DND-41 (cell line): ENCODE data around the gene PADI3.

Experiments used
- ATAC-seq: fragments of 200-7000 bp; cut with Tn5 transposase; 3 replicates; pipeline ENCODE4 v1.9.1; 2021; ENCODE audit warnings: low read depth; ENCODE audit not compliant: insufficient read depth
- DNase-seq: peaks from one replicate; pipeline ENCODE4 v3.0.0-alpha.2; 2020
- H2AFZ ChIP-seq: 2 replicates; pipeline ENCODE4 v1.6.0; 2012; ENCODE audit warnings: low read depth, low read length
- H3K27ac ChIP-seq: 2 replicates; pipeline ENCODE4 v1.5.1; 2012; ENCODE audit warnings: low read length, inconsistent platforms
- H3K27me3 ChIP-seq: fragments of 200-600 bp; sonication (generic); 2 replicates; pipeline ENCODE4 v1.6.0; 2012; ENCODE audit warnings: low read length, mild to moderate bottlenecking, inconsistent platforms; ENCODE audit not compliant: insufficient read depth, poor library complexity
- H3K36me3 ChIP-seq: 2 replicates; pipeline ENCODE4 v1.5.1; 2012; ENCODE audit warnings: low read length, inconsistent platforms; ENCODE audit not compliant: insufficient read depth
- H3K4me1 ChIP-seq: 2 replicates; pipeline ENCODE4 v1.5.1; 2012; ENCODE audit warnings: mild to moderate bottlenecking, low read length; ENCODE audit not compliant: insufficient read depth
- H3K4me2 ChIP-seq: 2 replicates; pipeline ENCODE4 v1.6.0; 2012; ENCODE audit warnings: mild to moderate bottlenecking, moderate library complexity, low read length, inconsistent platforms; ENCODE audit not compliant: insufficient read depth
- H3K4me3 ChIP-seq, 2 experiments: fragments of 200-600 bp in 1 of 2; shearing (Covaris generic) in 1 of 2; 2 replicates each; pipeline ENCODE4 v1.5.1; 2012 to 2016; ENCODE audit warnings: inconsistent platforms in 2 of 2, low read length in 2 of 2, mild to moderate bottlenecking in 2 of 2, low read depth in 1 of 2, moderate library complexity in 1 of 2
- H3K79me2 ChIP-seq: 2 replicates; pipeline ENCODE4 v1.6.0; 2012; ENCODE audit warnings: low read length, inconsistent platforms; ENCODE audit not compliant: insufficient read depth
- H3K9ac ChIP-seq: 2 replicates; pipeline ENCODE4 v1.6.0; 2012; ENCODE audit warnings: low read depth, mild to moderate bottlenecking, inconsistent platforms, low read length, moderate library complexity
- H3K9me3 ChIP-seq: 2 replicates; pipeline ENCODE4 v1.5.1; 2012; ENCODE audit warnings: low read length, moderate library complexity, mild to moderate bottlenecking, inconsistent platforms; ENCODE audit not compliant: insufficient read depth, severe bottlenecking
- H4K20me1 ChIP-seq: 2 replicates; pipeline ENCODE4 v1.6.0; 2012; ENCODE audit warnings: low read length; ENCODE audit not compliant: insufficient read depth
- EZH2 ChIP-seq: IDR thresholded peaks from 3 replicates; pipeline ENCODE4 v1.6.1; 2012; ENCODE audit warnings: borderline replicate concordance, low read depth, mild to moderate bottlenecking, moderate library complexity, low read length, inconsistent platforms; ENCODE audit not compliant: severe bottlenecking
- TF ChIP-seq, protein P1 (sequence below): IDR thresholded peaks from 2 replicates; pipeline ENCODE4 v1.5.1; 2012; ENCODE audit warnings: borderline replicate concordance, low read length, moderate library complexity, mild to moderate bottlenecking; ENCODE audit not compliant: poor library complexity, severe bottlenecking; ENCODE audit errors: extremely low read depth

Gene PADI3

GRCh38 chr1:17276568-17276967, 27.7 kb downstream of the PADI3 start:
- no peak overlapping the region for H2AFZ ChIP-seq
- no peak overlapping the region for H3K4me2 ChIP-seq
- no peaks in the 10 kb centered on the region for H3K4me1 ChIP-seq
- ATAC-seq (no peak), DNase-seq (no peak)
- H3K27me3 ChIP-seq, result peaks cover 7% of the 10 kb centered on the region
- no peaks in the 10 kb centered on the region for H3K9me3 ChIP-seq
- no peaks in the 10 kb centered on the region for H4K20me1 ChIP-seq
- no peaks in the 10 kb centered on the region for H3K36me3 ChIP-seq
- no peak overlapping the region for H3K4me3 ChIP-seq
- no peaks in the 10 kb centered on the region for H3K79me2 ChIP-seq
- H3K9ac ChIP-seq, result no peak overlapping the region
- no peak overlapping the region for H3K27ac ChIP-seq
- TF ChIP-seq EZH2, result no peak

DNA sequence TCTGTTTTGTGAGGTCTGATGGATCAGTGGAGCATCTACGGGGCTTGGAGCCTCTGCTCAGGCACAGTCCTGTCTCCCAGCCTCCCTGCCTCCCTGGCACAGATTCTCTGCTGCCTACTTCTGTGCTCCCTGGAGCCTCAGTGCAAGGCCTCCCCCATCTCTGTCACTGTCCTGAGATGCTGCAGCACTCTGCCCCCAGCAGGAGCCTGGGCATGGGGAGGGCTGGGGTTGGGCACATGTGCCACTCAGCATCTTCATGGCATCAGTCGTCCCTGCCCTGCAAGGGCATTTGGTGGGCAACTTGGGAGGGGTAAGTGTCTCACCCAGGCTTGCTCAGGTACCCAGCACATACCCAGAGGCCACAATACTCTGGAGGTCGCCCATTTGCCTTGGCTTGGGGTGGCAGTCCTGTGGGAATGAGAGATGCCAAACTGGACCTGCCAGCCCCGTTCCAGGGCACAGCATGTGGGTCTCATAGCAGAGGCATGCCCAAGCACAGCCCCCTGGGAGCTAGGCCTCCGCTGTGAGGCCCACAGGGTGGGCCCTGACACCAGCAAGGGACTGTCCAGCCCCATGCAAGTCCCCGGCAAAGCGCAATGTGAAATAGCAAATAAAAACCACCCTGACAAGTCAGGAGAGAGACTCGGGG, 28.7 kb downstream of the PADI3 start:
- Histone ChIP-seq H2AFZ (no peak overlapping the region), H3K27ac (no peak overlapping the region), H4K20me1 (no peaks in the 10 kb centered on the region), H3K9ac (no peak overlapping the region), H3K9me3 (no peaks in the 10 kb centered on the region), H3K36me3 (no peaks in the 10 kb centered on the region), H3K4me3 (no peak overlapping the region), H3K4me2 (no peak overlapping the region), H3K4me1 (no peaks in the 10 kb centered on the region), H3K27me3 (peaks cover 9% of the 10 kb centered on the region), H3K79me2 (no peaks in the 10 kb centered on the region)
- no peak for ATAC-seq
- no peak for TF ChIP-seq EZH2
- no peak for DNase-seq

DNA sequence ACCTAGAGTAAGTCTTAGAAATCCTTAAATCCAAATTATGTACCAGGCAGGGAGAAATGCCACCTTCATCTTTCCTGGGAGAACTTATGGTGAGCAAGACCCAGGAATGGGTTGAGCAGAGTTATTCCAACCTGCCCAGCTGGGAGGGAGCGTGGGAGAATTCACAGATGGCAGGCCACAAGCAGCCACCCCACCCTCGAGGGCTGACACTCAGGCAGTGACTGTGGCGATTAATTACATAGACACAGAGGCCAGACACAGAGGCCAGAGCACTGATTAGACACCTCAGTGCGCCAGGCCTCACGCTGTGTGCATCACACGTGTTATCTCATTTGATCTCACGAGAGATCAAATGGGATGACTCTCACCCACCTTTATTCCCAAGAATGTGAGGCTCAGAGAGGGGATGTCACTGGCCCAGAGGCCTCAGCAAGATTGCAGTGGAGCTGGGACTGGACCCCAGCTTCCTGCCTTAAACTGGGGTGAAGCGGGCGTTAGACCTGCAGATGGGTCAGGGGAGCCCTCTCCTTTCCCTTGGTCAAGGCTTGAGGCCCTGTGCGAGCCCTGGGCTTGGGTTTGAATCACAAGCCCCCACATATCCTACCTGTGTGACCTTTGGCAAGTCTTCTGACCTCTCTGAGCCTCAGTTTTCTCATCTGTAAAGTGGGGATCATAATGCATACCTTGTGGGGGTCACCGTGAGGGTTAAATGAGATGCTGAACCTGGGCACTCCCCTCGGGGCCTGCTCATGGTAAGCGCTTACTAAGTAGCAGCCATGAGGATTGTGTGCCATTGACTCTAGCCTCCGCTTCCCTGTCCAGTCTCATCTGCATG, 30.3 kb downstream of the PADI3 start:
- H2AFZ ChIP-seq, result no peak overlapping the region
- DNase-seq (no peak), ATAC-seq (no peak)
- no peaks in the 10 kb centered on the region for H3K79me2 ChIP-seq
- no peaks in the 10 kb centered on the region for H3K4me1 ChIP-seq
- H3K4me2 ChIP-seq, result no peak overlapping the region
- TF ChIP-seq, protein P1, sequence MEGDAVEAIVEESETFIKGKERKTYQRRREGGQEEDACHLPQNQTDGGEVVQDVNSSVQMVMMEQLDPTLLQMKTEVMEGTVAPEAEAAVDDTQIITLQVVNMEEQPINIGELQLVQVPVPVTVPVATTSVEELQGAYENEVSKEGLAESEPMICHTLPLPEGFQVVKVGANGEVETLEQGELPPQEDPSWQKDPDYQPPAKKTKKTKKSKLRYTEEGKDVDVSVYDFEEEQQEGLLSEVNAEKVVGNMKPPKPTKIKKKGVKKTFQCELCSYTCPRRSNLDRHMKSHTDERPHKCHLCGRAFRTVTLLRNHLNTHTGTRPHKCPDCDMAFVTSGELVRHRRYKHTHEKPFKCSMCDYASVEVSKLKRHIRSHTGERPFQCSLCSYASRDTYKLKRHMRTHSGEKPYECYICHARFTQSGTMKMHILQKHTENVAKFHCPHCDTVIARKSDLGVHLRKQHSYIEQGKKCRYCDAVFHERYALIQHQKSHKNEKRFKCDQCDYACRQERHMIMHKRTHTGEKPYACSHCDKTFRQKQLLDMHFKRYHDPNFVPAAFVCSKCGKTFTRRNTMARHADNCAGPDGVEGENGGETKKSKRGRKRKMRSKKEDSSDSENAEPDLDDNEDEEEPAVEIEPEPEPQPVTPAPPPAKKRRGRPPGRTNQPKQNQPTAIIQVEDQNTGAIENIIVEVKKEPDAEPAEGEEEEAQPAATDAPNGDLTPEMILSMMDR, result no peak
- TF ChIP-seq EZH2, result no peak
- no peak overlapping the region for H3K9ac ChIP-seq
- H3K4me3 ChIP-seq, result no peak overlapping the region
- H3K27me3 ChIP-seq, result peaks cover 12% of the 10 kb centered on the region
- H3K27ac ChIP-seq, result no peak overlapping the region
- no peaks in the 10 kb centered on the region for H3K36me3 ChIP-seq
- no peaks in the 10 kb centered on the region for H4K20me1 ChIP-seq
- H3K9me3 ChIP-seq, result no peaks in the 10 kb centered on the region

GRCh38 chr1:17280436-17280835, 31.5 kb downstream of the PADI3 start:
- Histone ChIP-seq H3K4me1 (no peaks in the 10 kb centered on the region), H3K36me3 (no peaks in the 10 kb centered on the region), H3K79me2 (no peaks in the 10 kb centered on the region), H3K27me3 (peaks cover 12% of the 10 kb centered on the region), H3K4me2 (no peak overlapping the region), H3K4me3 (no peak overlapping the region), H3K9ac (no peak overlapping the region), H3K9me3 (no peaks in the 10 kb centered on the region), H3K27ac (no peak overlapping the region), H4K20me1 (no peaks in the 10 kb centered on the region), H2AFZ (no peak overlapping the region)
- no peak for ATAC-seq
- no peak for DNase-seq
- TF ChIP-seq, protein P1, result no peak
- no peak for TF ChIP-seq EZH2
